Transverse colon (tissue), 4 donors: ENCODE data around the gene AMBP. TPM values are rescaled to one million over a fixed set of nuclear protein-coding genes. Genes with fewer than 3 reads are reported as not detected.

Source experiments
- DNase-seq: peaks from one replicate; pipeline ENCODE4 v3.0.0-alpha.2; 2019
- H3K27ac ChIP-seq, 4 donors: fragments of 200-600 bp; sonication (generic); 2 replicates each; pipeline ENCODE4 v1.5.1; 2016 to 2018; ENCODE audit warnings: inconsistent platforms in 4 of 4
- H3K27me3 ChIP-seq: fragments of 200-600 bp; sonication (generic); 2 replicates; pipeline ENCODE4 v1.5.1; 2017; ENCODE audit warnings: inconsistent platforms
- H3K36me3 ChIP-seq, 4 donors: fragments of 200-600 bp; sonication (generic); 2 replicates each; pipeline ENCODE4 v1.5.1; 2017 to 2019; ENCODE audit warnings: inconsistent platforms in 4 of 4
- H3K4me1 ChIP-seq, 4 donors: fragments of 200-600 bp; sonication (generic); 2 replicates each; pipeline ENCODE4 v1.5.1; 2017 to 2020; ENCODE audit warnings: inconsistent platforms in 4 of 4
- H3K4me3 ChIP-seq, 4 donors: fragments of 200-600 bp; sonication (generic); 1 replicate in 1 of 4; 2 replicates in 3 of 4; pipeline versions ENCODE4 v1.5.1 to v1.6.1; 2017 to 2019; ENCODE audit warnings: inconsistent platforms in 4 of 4
- H3K9me3 ChIP-seq, 2 donors: fragments of 200-600 bp; sonication (generic); 2 replicates each; pipeline ENCODE4 v1.5.1; 2017 to 2019; ENCODE audit warnings: inconsistent platforms in 2 of 2
- EP300 ChIP-seq: sonication (generic); formaldehyde crosslinking; IDR thresholded peaks from one replicate; pipeline ENCODE4 v1.6.1; 2017; ENCODE audit warnings: antibody characterized with exemption, low read depth
- POLR2A ChIP-seq: fragments of 450-650 bp; IDR thresholded peaks from one replicate; pipeline ENCODE4 v1.6.1; 2016; ENCODE audit warnings: antibody characterized with exemption, mild to moderate bottlenecking, moderate library complexity
- POLR2AphosphoS5 ChIP-seq, 3 donors: sonication (generic); formaldehyde crosslinking; IDR thresholded peaks; one replicate each; pipeline ENCODE4 v1.6.1; 2016; ENCODE audit warnings: antibody characterized with exemption in 3 of 3
- WGBS, 2 donors: methylation state at CpG; one replicate each; pipeline ENCODE4 v1.1.5; 2018; ENCODE audit warnings: low coverage in 1 of 2; 5-methylcytosine and 5-hydroxymethylcytosine counted together
- in situ Hi-C, 4 donors: fragments of 200-750 bp; cut with MboI; loops; one replicate each; pipeline versions ENCODE4 v1.15.0 to v1.15.1; 2017; ENCODE audit warnings: low sequenced_read_pairs in 3 of 4, low pct_ligation_motif_present in 1 of 4, low pct_unique_long_range_greater_than_20kb in 1 of 4
- intact Hi-C: fragments of 100-400 bp; cut with DNase I; formaldehyde crosslinking; loops from one replicate; pipeline ENCODE4 v1.15.1; 2023; ENCODE audit warnings: low total_unique reads
- total RNA-seq, 4 donors: library from RNA; depleted of rRNA; stranded (reverse); fragments of >200 nt; gene quantifications; one replicate each; pipeline ENCODE4 v1.1.0, GENCODE V29; 2016
- TF ChIP-seq, protein P1 (sequence below), 5 experiments: fragments of 200-600 bp in 3 of 5; fragments of 450-650 bp in 2 of 5; sonication (generic) in 3 of 5; IDR thresholded peaks; 1 replicate in 2 of 5; 2 replicates in 3 of 5; pipeline ENCODE4 v1.5.1; 2016 to 2017; ENCODE audit warnings: antibody characterized with exemption in 5 of 5, inconsistent platforms in 3 of 5, mild to moderate bottlenecking in 2 of 5, moderate library complexity in 1 of 5

Gene AMBP
- total RNA-seq, 4 donors from 2014 or later, result 0.96 TPM; not detected in 3

DNA sequence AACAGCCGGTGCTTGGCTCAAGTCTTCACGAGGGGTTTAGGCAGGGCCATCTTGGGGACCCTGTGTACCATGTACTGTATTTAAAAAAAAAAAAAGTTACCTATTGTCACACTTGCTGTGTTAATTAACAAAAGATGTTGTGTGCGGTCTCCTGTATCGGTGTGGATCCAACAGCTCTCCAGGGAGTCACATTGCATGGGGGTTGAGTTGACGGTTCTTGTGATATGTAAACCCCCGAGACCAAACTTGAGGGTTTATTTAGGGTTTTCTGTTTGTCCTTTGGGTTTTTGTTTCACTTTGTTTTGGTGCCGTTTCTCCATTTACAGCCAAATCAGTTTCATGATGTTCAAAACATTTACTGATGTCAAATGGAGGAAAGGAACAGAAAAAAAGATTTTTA is 22.2 kb downstream of the AMBP start:
- Histone ChIP-seq H3K27me3 (no peaks in the 10 kb centered on the region), H3K36me3 (no peaks in the 10 kb centered on the region), H3K4me1 (no peaks in the 10 kb centered on the region), H3K27ac (no peak overlapping the region), H3K4me3 (no peak overlapping the region), H3K9me3 (no peaks in the 10 kb centered on the region)
- in situ Hi-C loops (no loop called here), intact Hi-C loops (loop anchor here (5.0 kb wide), 1 partner anchor 1184 kb away; no protein-coding TSS in a partner anchor)
- WGBS, 2 donors, result 76 to 83% methylated on average over 7 of the region's 7 CpGs
- TF ChIP-seq POLR2AphosphoS5 (IDR thresholded peaks at IDR 0.05) (no peak), EP300 (no peak), POLR2A (no peak)
- TF ChIP-seq, protein P1, sequence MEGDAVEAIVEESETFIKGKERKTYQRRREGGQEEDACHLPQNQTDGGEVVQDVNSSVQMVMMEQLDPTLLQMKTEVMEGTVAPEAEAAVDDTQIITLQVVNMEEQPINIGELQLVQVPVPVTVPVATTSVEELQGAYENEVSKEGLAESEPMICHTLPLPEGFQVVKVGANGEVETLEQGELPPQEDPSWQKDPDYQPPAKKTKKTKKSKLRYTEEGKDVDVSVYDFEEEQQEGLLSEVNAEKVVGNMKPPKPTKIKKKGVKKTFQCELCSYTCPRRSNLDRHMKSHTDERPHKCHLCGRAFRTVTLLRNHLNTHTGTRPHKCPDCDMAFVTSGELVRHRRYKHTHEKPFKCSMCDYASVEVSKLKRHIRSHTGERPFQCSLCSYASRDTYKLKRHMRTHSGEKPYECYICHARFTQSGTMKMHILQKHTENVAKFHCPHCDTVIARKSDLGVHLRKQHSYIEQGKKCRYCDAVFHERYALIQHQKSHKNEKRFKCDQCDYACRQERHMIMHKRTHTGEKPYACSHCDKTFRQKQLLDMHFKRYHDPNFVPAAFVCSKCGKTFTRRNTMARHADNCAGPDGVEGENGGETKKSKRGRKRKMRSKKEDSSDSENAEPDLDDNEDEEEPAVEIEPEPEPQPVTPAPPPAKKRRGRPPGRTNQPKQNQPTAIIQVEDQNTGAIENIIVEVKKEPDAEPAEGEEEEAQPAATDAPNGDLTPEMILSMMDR (IDR thresholded peaks at IDR 0.05), result no peak
- no peak for DNase-seq

DNA sequence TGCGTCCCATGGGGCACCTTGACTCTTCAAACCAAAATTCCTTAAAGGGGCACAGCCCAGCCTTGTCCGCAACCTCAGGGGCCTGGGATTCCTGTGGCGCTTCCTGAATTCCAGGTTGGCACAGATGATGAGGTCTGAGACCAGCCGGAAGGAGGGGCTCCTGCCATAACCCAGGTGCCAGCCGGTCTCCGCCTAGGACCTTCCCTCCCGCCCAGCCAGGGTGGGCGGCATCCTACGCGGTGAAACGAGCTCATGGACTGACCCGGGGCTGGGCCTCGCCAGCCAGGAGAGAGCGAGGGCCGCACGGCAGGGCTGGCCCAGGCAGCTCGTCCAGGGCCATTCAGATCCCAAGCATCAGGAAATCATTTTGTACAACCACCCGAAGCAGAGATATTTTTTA is 23.0 kb downstream of the AMBP start:
- Histone ChIP-seq H3K9me3 (no peaks in the 10 kb centered on the region), H3K4me1 (no peaks in the 10 kb centered on the region), H3K4me3 (no peak overlapping the region), H3K27ac (no peak overlapping the region), H3K27me3 (no peaks in the 10 kb centered on the region), H3K36me3 (no peaks in the 10 kb centered on the region)
- intact Hi-C loops, result loop anchor here (5.0 kb wide), 1 partner anchor 1183 kb away; no protein-coding TSS in a partner anchor
- in situ Hi-C loops, result no loop called here
- WGBS, 2 donors, result 96% methylated on average over 14 of the region's 18 CpGs; no CpG with 5 or more reads in 1 of the 2 donors
- no peak for TF ChIP-seq POLR2A
- no peak for TF ChIP-seq POLR2AphosphoS5 (IDR thresholded peaks at IDR 0.05)
- TF ChIP-seq, protein P1 (IDR thresholded peaks at IDR 0.05), result no peak
- no peak for TF ChIP-seq EP300
- DNase-seq, result no peak

- Histone ChIP-seq H3K4me3 (no peak overlapping the region), H3K27ac (no peak overlapping the region), H3K4me1 (no peaks in the 10 kb centered on the region), H3K9me3 (no peaks in the 10 kb centered on the region), H3K27me3 (no peaks in the 10 kb centered on the region), H3K36me3 (no peaks in the 10 kb centered on the region)
- DNase-seq, result no peak
- TF ChIP-seq POLR2AphosphoS5 (IDR thresholded peaks at IDR 0.05) (no peak), POLR2A (no peak), EP300 (no peak)
- TF ChIP-seq, protein P1 (IDR thresholded peaks at IDR 0.05), result no peak
- WGBS, 2 donors, result 80% methylated on average over 1 to 10 of the region's 10 CpGs
- in situ Hi-C loops, result no loop called here
- intact Hi-C loops, result no loop called here
Observed at GRCh38 chr9:114054191-114054690, 23.9 kb downstream of the AMBP start.

GRCh38 chr9:114053246-114054005 is 24.7 kb downstream of the AMBP start:
- H3K36me3 ChIP-seq, result no peaks in the 10 kb centered on the region
- TF ChIP-seq POLR2A (no peak), POLR2AphosphoS5 (IDR thresholded peaks at IDR 0.05) (no peak), EP300 (no peak)
- TF ChIP-seq, protein P1 (IDR thresholded peaks at IDR 0.05), result no peak

More at GRCh38 chr9:114053246-114054005, 24.7 kb downstream of the AMBP start:
- intact Hi-C loops (no loop called here), in situ Hi-C loops (no loop called here)
- 85% methylated on average over 8 of the region's 8 CpGs; no CpG with 5 or more reads in 1 of the 2 donors for WGBS, 2 donors
- no peaks in the 10 kb centered on the region for H3K4me1 ChIP-seq
- DNase-seq, result no peak
- H3K4me3 ChIP-seq, result no peak overlapping the region
- H3K27me3 ChIP-seq, result no peaks in the 10 kb centered on the region
- H3K9me3 ChIP-seq, result no peaks in the 10 kb centered on the region
- no peak overlapping the region for H3K27ac ChIP-seq
